Activated T-cell treated with anti-CD3 and anti-CD28 coated beads, Interleukin-2, amount 50 U/mL, for 4 hours (primary cell): ENCODE measurements around the gene CHRD. TPM values are rescaled to one million over a fixed set of nuclear protein-coding genes. Genes with fewer than 3 reads are reported as not detected.
A peak's percentile ranks its signal among the peaks of the same experiment; 100 is the strongest.

Experiments used
- ATAC-seq, 2 donors: fragments of 200-7000 bp; cut with Tn5 transposase; one replicate each; pipeline ENCODE4 v1.10.0; 2021
- DNase-seq: peaks from one replicate; pipeline ENCODE4 v3.0.0-alpha.2; 2020
- H3K27me3 Mint-ChIP-seq: one replicate; pipeline ENCODE4 v1.8.0; 2021; ENCODE audit warnings: low read depth, mixed read lengths
- H3K36me3 Mint-ChIP-seq: one replicate; pipeline ENCODE4 v1.8.0; 2022; ENCODE audit warnings: mixed read lengths; ENCODE audit not compliant: insufficient read depth
- H3K4me1 Mint-ChIP-seq: one replicate; pipeline ENCODE4 v1.8.0; 2021; ENCODE audit warnings: low read depth, mixed read lengths
- H3K4me3 Mint-ChIP-seq: one replicate; pipeline ENCODE4 v1.8.0; 2021; ENCODE audit warnings: mild to moderate bottlenecking, moderate library complexity, mixed read lengths
- H3K9me3 Mint-ChIP-seq: one replicate; pipeline ENCODE4 v1.8.0; 2021; ENCODE audit warnings: mixed read lengths
- total RNA-seq, 3 donors: library from RNA; stranded (reverse); gene quantifications; one replicate each; pipeline ENCODE4 v1.2.1, GENCODE V29; 2021

The CHRD gene
- total RNA-seq, 3 donors from 2014 or later, result 0.11 to 0.33 TPM; not detected in 1

- ATAC-seq, result peak; percentile 16 to 24
- Mint-ChIP-seq H3K27me3 (no peaks in the 10 kb centered on the region), H3K36me3 (peaks cover 18% of the 10 kb centered on the region), H3K4me3 (peak overlapping the region; percentile 99), H3K9me3 (no peaks in the 10 kb centered on the region), H3K4me1 (peaks cover 19% of the 10 kb centered on the region)
- DNase-seq, result no peak
Measured at GRCh38 chr3:184361932-184362667, 17.8 kb upstream of the CHRD start.

- H3K27me3 Mint-ChIP-seq, result no peaks in the 10 kb centered on the region
- H3K4me1 Mint-ChIP-seq, result peaks cover 19% of the 10 kb centered on the region
- ATAC-seq, result peak; percentile 83 to 84
Measured at GRCh38 chr3:184362668-184363546, 16.9 kb upstream of the CHRD start.

GRCh38 chr3:184366619-184367289, 13.1 kb upstream of the CHRD start:
- no peaks in the 10 kb centered on the region for H3K27me3 Mint-ChIP-seq
- no peak overlapping the region for H3K4me3 Mint-ChIP-seq
- peaks cover 41% of the 10 kb centered on the region for H3K36me3 Mint-ChIP-seq
- ATAC-seq (no peak), DNase-seq (no peak)
- peaks cover 18% of the 10 kb centered on the region for H3K4me1 Mint-ChIP-seq
- no peaks in the 10 kb centered on the region for H3K9me3 Mint-ChIP-seq

More at GRCh38 chr3:184362668-184363546, 16.9 kb upstream of the CHRD start:
- Mint-ChIP-seq H3K36me3 (peaks cover 23% of the 10 kb centered on the region), H3K9me3 (no peaks in the 10 kb centered on the region), H3K4me3 (peak overlapping the region; percentile 99)
- peak; percentile 90 for DNase-seq

DNA sequence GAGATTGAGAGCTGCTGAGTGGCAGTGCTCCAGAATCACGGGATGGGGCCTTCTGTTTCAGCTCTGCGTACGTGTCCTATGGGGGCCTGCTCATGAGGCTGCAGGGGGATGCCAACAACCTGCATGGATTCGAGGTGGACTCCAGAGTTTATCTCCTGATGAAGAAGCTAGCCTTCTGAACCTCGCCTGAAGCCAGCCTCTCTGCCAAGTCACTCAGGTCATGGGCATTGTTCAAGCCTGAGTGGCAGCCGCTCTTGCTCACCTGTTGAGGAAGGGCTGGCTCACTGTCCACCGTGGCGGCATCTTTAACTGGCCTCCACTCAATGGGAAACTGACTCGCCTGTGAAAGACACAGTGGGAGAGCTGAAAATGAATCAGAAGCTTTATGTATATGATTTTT, 11.7 kb upstream of the CHRD start:
- no peak for DNase-seq
- peaks cover 41% of the 10 kb centered on the region for H3K36me3 Mint-ChIP-seq
- H3K4me1 Mint-ChIP-seq, result peaks cover 18% of the 10 kb centered on the region

DNA sequence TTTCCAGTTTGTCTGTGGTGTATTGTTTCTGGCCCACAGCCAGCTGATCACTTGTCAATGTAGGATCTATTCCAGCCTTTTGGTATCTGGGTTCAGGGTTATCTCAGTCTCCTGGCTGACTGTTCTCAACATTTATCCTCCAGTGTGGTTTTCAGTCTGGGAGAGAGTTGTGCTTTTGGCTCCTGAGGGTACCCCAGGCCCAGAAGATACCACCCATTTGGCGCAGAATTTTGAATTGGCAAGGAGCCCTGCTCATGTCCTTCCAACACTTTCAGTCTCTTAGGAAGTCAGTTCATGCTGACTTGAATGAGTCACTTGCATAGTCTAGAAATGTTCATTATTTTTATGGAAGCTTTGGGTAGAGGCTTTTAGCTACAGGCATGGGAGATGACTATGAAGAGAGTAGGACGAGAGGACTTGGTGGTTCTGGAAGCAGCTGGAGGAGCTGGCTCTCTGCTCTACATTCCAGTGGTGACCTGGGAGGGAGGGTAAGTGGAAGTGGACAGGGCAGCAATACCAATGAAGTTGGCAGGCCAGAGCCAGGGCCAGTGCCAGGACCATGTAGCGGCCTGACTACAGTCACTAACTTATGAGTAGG, 11.2 kb upstream of the CHRD start:
- H3K4me1 Mint-ChIP-seq, result peaks cover 18% of the 10 kb centered on the region
- no peak overlapping the region for H3K4me3 Mint-ChIP-seq
- H3K36me3 Mint-ChIP-seq, result peaks cover 41% of the 10 kb centered on the region
- no peaks in the 10 kb centered on the region for H3K27me3 Mint-ChIP-seq
- H3K9me3 Mint-ChIP-seq, result no peaks in the 10 kb centered on the region
- ATAC-seq (no peak), DNase-seq (no peak)

More for the DNA sequence above, 11.7 kb upstream of the CHRD start:
- Mint-ChIP-seq H3K4me3 (no peak overlapping the region), H3K9me3 (no peaks in the 10 kb centered on the region), H3K27me3 (no peaks in the 10 kb centered on the region)
- ATAC-seq, result no peak

- Mint-ChIP-seq H3K4me3 (no peak overlapping the region), H3K36me3 (peaks cover 29% of the 10 kb centered on the region), H3K4me1 (peaks cover 5% of the 10 kb centered on the region)
Measured at GRCh38 chr3:184371570-184372018, 8.3 kb upstream of the CHRD start.

GRCh38 chr3:184372296-184372821, 7.5 kb upstream of the CHRD start:
- DNase-seq (no peak), ATAC-seq (no peak)
- Mint-ChIP-seq H3K4me1 (peaks cover 2% of the 10 kb centered on the region), H3K36me3 (peaks cover 22% of the 10 kb centered on the region), H3K9me3 (no peaks in the 10 kb centered on the region), H3K4me3 (no peak overlapping the region), H3K27me3 (peaks cover 14% of the 10 kb centered on the region)

More at GRCh38 chr3:184371570-184372018, 8.3 kb upstream of the CHRD start:
- Mint-ChIP-seq H3K9me3 (no peaks in the 10 kb centered on the region), H3K27me3 (peaks cover 9% of the 10 kb centered on the region)
- ATAC-seq (peak; percentile 94), DNase-seq (peak; percentile 43)

GRCh38 chr3:184372911-184373310, 6.9 kb upstream of the CHRD start:
- H3K36me3 Mint-ChIP-seq, result peaks cover 18% of the 10 kb centered on the region
- no peaks in the 10 kb centered on the region for H3K9me3 Mint-ChIP-seq
- no peak overlapping the region for H3K4me3 Mint-ChIP-seq
- H3K27me3 Mint-ChIP-seq, result peaks cover 19% of the 10 kb centered on the region
- ATAC-seq (no peak), DNase-seq (no peak)
- peaks cover 2% of the 10 kb centered on the region for H3K4me1 Mint-ChIP-seq

GRCh38 chr3:184373422-184373821, 6.4 kb upstream of the CHRD start:
- peaks cover 24% of the 10 kb centered on the region for H3K27me3 Mint-ChIP-seq
- DNase-seq, result no peak
- ATAC-seq, result no peak
- H3K36me3 Mint-ChIP-seq, result peaks cover 14% of the 10 kb centered on the region
- peaks cover 2% of the 10 kb centered on the region for H3K4me1 Mint-ChIP-seq
- no peak overlapping the region for H3K4me3 Mint-ChIP-seq
- H3K9me3 Mint-ChIP-seq, result no peaks in the 10 kb centered on the region

GRCh38 chr3:184375747-184376461, 4.0 kb upstream of the CHRD start:
- Mint-ChIP-seq H3K4me3 (no peak overlapping the region), H3K4me1 (peaks cover 7% of the 10 kb centered on the region), H3K27me3 (peaks cover 38% of the 10 kb centered on the region), H3K36me3 (no peaks in the 10 kb centered on the region), H3K9me3 (no peaks in the 10 kb centered on the region)
- ATAC-seq, result no peak
- DNase-seq, result no peak

- Mint-ChIP-seq H3K27me3 (peaks cover 50% of the 10 kb centered on the region), H3K36me3 (no peaks in the 10 kb centered on the region), H3K9me3 (no peaks in the 10 kb centered on the region), H3K4me3 (no peak overlapping the region), H3K4me1 (peaks cover 11% of the 10 kb centered on the region)
- ATAC-seq (no peak), DNase-seq (no peak)
Measured at GRCh38 chr3:184377374-184377773, 2.5 kb upstream of the CHRD start.

- H3K36me3 Mint-ChIP-seq, result no peaks in the 10 kb centered on the region
- ATAC-seq (no peak), DNase-seq (no peak)
- H3K27me3 Mint-ChIP-seq, result peaks cover 56% of the 10 kb centered on the region
- H3K9me3 Mint-ChIP-seq, result no peaks in the 10 kb centered on the region
- H3K4me1 Mint-ChIP-seq, result peaks cover 11% of the 10 kb centered on the region
- peak within 1 kb of the TSS; percentile 58 for H3K4me3 Mint-ChIP-seq
Measured at GRCh38 chr3:184377882-184378445, 1.9 kb upstream of the CHRD start, which contains the start of gene THPO. Gene THPO, minus strand, starts transcription at chr3:184378207. Its CDS starts 1,948 bp downstream, at chr3:184376259.
